ENCODE data around the gene APCDD1.

DNA sequence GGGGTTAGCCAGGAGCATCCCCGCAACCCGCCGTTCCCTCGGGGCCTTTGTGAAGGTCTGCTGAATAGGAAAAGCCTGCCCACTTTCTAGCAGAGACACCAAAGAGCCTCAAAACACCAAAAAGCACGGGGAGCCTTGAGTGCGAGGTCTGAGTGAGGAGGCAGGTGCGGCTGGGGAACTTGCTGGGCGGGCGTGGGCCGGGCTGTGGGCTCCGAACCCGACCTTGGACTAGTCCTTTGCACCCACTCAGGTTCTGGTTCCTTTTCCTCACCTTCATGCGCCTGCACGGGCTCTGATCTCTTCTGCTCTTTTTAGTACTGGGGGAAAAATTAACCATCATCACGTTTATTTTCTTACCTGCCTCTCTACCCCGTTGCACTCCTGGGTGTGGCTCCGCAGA, 19.9 kb downstream of the APCDD1 start:
- TF ChIP-seq, protein P1, sequence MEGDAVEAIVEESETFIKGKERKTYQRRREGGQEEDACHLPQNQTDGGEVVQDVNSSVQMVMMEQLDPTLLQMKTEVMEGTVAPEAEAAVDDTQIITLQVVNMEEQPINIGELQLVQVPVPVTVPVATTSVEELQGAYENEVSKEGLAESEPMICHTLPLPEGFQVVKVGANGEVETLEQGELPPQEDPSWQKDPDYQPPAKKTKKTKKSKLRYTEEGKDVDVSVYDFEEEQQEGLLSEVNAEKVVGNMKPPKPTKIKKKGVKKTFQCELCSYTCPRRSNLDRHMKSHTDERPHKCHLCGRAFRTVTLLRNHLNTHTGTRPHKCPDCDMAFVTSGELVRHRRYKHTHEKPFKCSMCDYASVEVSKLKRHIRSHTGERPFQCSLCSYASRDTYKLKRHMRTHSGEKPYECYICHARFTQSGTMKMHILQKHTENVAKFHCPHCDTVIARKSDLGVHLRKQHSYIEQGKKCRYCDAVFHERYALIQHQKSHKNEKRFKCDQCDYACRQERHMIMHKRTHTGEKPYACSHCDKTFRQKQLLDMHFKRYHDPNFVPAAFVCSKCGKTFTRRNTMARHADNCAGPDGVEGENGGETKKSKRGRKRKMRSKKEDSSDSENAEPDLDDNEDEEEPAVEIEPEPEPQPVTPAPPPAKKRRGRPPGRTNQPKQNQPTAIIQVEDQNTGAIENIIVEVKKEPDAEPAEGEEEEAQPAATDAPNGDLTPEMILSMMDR (IDR thresholded peaks at IDR 0.05; ENCODE audit: insufficient read depth, low read depth, low read length), result no peak
- no peak for TF ChIP-seq EZH2 (IDR thresholded peaks at IDR 0.05; ENCODE audit: insufficient read depth, low read length)

Data from astrocyte (in vitro differentiated cells and primary cell).